HFF-Myc (cell line): ENCODE measurements around the gene AFF1.

ENCODE experiments used
- DNase-seq: peaks from one replicate; pipeline ENCODE4 v3.0.0-alpha.2; 2011; ENCODE audit warnings: low read depth; ENCODE audit errors: extremely low read depth
- H3K4me3 ChIP-seq: replicated peaks from 2 replicates; pipeline ENCODE4 v1.5.1; 2011; ENCODE audit warnings: low read depth, mild to moderate bottlenecking, control low read depth, low read length
- TF ChIP-seq, protein P1 (sequence below): IDR thresholded peaks from 2 replicates; pipeline ENCODE4 v1.5.1; 2012; ENCODE audit warnings: mild to moderate bottlenecking, low read depth, low read length, control low read depth; ENCODE audit errors: missing control alignments

Gene AFF1

GRCh38 chr4:86972997-86973396 is 38.2 kb downstream of the AFF1 start:
- TF ChIP-seq, protein P1, sequence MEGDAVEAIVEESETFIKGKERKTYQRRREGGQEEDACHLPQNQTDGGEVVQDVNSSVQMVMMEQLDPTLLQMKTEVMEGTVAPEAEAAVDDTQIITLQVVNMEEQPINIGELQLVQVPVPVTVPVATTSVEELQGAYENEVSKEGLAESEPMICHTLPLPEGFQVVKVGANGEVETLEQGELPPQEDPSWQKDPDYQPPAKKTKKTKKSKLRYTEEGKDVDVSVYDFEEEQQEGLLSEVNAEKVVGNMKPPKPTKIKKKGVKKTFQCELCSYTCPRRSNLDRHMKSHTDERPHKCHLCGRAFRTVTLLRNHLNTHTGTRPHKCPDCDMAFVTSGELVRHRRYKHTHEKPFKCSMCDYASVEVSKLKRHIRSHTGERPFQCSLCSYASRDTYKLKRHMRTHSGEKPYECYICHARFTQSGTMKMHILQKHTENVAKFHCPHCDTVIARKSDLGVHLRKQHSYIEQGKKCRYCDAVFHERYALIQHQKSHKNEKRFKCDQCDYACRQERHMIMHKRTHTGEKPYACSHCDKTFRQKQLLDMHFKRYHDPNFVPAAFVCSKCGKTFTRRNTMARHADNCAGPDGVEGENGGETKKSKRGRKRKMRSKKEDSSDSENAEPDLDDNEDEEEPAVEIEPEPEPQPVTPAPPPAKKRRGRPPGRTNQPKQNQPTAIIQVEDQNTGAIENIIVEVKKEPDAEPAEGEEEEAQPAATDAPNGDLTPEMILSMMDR = no peak
- no peak for DNase-seq
- H3K4me3 ChIP-seq = no peak overlapping the region

- TF ChIP-seq, protein P1 = no peak
- DNase-seq = no peak
- H3K4me3 ChIP-seq = no peak overlapping the region
These were observed 38.9 kb downstream of the AFF1 start for GRCh38 chr4:86973668-86974067.

- H3K4me3 ChIP-seq = no peak overlapping the region
- TF ChIP-seq, protein P1 = no peak
- no peak for DNase-seq
These were observed 39.8 kb downstream of the AFF1 start for GRCh38 chr4:86974551-86974994.

- DNase-seq = no peak
- TF ChIP-seq, protein P1 = no peak
- no peak overlapping the region for H3K4me3 ChIP-seq
These were observed 41.1 kb downstream of the AFF1 start for GRCh38 chr4:86975927-86976326.

GRCh38 chr4:86976801-86977485 is 42.1 kb downstream of the AFF1 start:
- H3K4me3 ChIP-seq = no peak overlapping the region
- no peak for DNase-seq
- TF ChIP-seq, protein P1 = no peak

- TF ChIP-seq, protein P1 = no peak
- DNase-seq = no peak
- H3K4me3 ChIP-seq = no peak overlapping the region
These were observed 42.9 kb downstream of the AFF1 start for GRCh38 chr4:86977621-86978184.
